Neural cell (in vitro differentiated cells): ENCODE measurements around the gene CAPN5. TPM values are rescaled to one million over a fixed set of nuclear protein-coding genes. Genes with fewer than 3 reads are reported as not detected.

Source experiments
- H2AFZ ChIP-seq: fragments of 200-600, 300-800 bp; sonication (generic), shearing (Covaris generic); 2 replicates; pipeline ENCODE4 v1.6.0; 2014; ENCODE audit warnings: low read depth, mild to moderate bottlenecking, antibody characterized with exemption, low read length, moderate library complexity
- H3F3A ChIP-seq: fragments of 200-600 bp; shearing (Covaris generic); 2 replicates; pipeline ENCODE4 v1.6.1; 2016; ENCODE audit warnings: mild to moderate bottlenecking, moderate library complexity, mixed read lengths, antibody characterized with exemption, low read length; ENCODE audit not compliant: insufficient read depth, poor library complexity, severe bottlenecking
- H3K27ac ChIP-seq: fragments of 200-600, 300-800 bp; sonication (generic), shearing (Covaris generic); 2 replicates; pipeline ENCODE4 v1.5.1; 2014; ENCODE audit warnings: mild to moderate bottlenecking, low read length, moderate library complexity
- H3K27me3 ChIP-seq: fragments of 300-800, 200-600 bp; sonication (generic), shearing (Covaris generic); 2 replicates; pipeline ENCODE4 v1.6.0; 2014; ENCODE audit warnings: mild to moderate bottlenecking, low read depth, low read length, moderate library complexity; ENCODE audit not compliant: insufficient read depth
- H3K36me3 ChIP-seq: fragments of 300-800, 200-600 bp; sonication (generic), shearing (Covaris generic); 2 replicates; pipeline ENCODE4 v1.5.1; 2014; ENCODE audit warnings: mild to moderate bottlenecking, antibody characterized with exemption, low read length, moderate library complexity; ENCODE audit not compliant: insufficient read depth
- H3K4me2 ChIP-seq: fragments of 300-800, 200-600 bp; sonication (generic), shearing (Covaris generic); 2 replicates; pipeline ENCODE4 v1.6.0; 2014; ENCODE audit warnings: mild to moderate bottlenecking, low read length
- H3K4me3 ChIP-seq: fragments of 300-800, 200-600 bp; sonication (generic), shearing (Covaris generic); 2 replicates; pipeline ENCODE4 v1.5.1; 2014; ENCODE audit warnings: mild to moderate bottlenecking, low read length, moderate library complexity
- H3K79me2 ChIP-seq: fragments of 200-600 bp; shearing (Covaris generic); replicated peaks from 2 replicates; pipeline ENCODE4 v1.6.0; 2014; ENCODE audit warnings: mild to moderate bottlenecking, low read length, moderate library complexity; ENCODE audit not compliant: insufficient read depth
- H3K9ac ChIP-seq: fragments of 300-800, 200-600 bp; sonication (generic), shearing (Covaris generic); 2 replicates; pipeline ENCODE4 v1.6.1; 2016; ENCODE audit warnings: mild to moderate bottlenecking, low read length, mixed read lengths
- H3K9me2 ChIP-seq: fragments of 200-600 bp; shearing (Covaris generic); 2 replicates; pipeline ENCODE4 v1.6.1; 2016; ENCODE audit warnings: mild to moderate bottlenecking, low read length, mixed read lengths; ENCODE audit not compliant: insufficient read depth
- H3K9me3 ChIP-seq: fragments of 200-600, 300-800 bp; sonication (generic), shearing (Covaris generic); 2 replicates; pipeline ENCODE4 v1.6.1; 2016; ENCODE audit warnings: mild to moderate bottlenecking, mixed run types, low read length, moderate library complexity, mixed read lengths
- H4K20me1 ChIP-seq: fragments of 200-600 bp; shearing (Covaris generic); 2 replicates; pipeline ENCODE4 v1.6.1; 2016; ENCODE audit warnings: mild to moderate bottlenecking, mixed run types; ENCODE audit not compliant: insufficient read depth
- CTCF ChIP-seq: fragments of 450-650 bp; IDR thresholded peaks from 2 replicates; pipeline ENCODE4 v1.5.1; 2014; ENCODE audit warnings: antibody characterized with exemption, mild to moderate bottlenecking, moderate library complexity; ENCODE audit not compliant: poor library complexity, severe bottlenecking
- EP300 ChIP-seq: fragments of 450-650 bp; conservative IDR thresholded peaks from 2 replicates; pipeline ENCODE4 v1.6.1; 2014; ENCODE audit warnings: antibody characterized with exemption, mild to moderate bottlenecking, moderate library complexity; ENCODE audit not compliant: poor library complexity, severe bottlenecking
- EZH2 ChIP-seq: fragments of 200-600, 300-800 bp; shearing (Covaris generic), sonication (generic); IDR thresholded peaks from 2 replicates; pipeline ENCODE4 v1.6.1; 2014; ENCODE audit warnings: antibody characterized with exemption, low read length, borderline replicate concordance, mild to moderate bottlenecking; ENCODE audit not compliant: insufficient read depth, poor library complexity, severe bottlenecking
- MXI1 ChIP-seq: fragments of 450-650 bp; conservative IDR thresholded peaks from 2 replicates; pipeline ENCODE4 v1.6.1; 2014; ENCODE audit warnings: antibody characterized with exemption, mild to moderate bottlenecking; ENCODE audit not compliant: poor library complexity, severe bottlenecking
- POLR2AphosphoS5 ChIP-seq: IDR thresholded peaks from 2 replicates; pipeline ENCODE4 v1.6.1; 2012
- RAD21 ChIP-seq: fragments of 450-650 bp; conservative IDR thresholded peaks from 2 replicates; pipeline ENCODE4 v1.6.1; 2014; ENCODE audit warnings: antibody characterized with exemption, mild to moderate bottlenecking, moderate library complexity
- SMC3 ChIP-seq: fragments of 450-650 bp; conservative IDR thresholded peaks from 2 replicates; pipeline ENCODE4 v1.6.1; 2014; ENCODE audit warnings: antibody characterized with exemption, mild to moderate bottlenecking, moderate library complexity; ENCODE audit not compliant: poor library complexity
- TAF1 ChIP-seq: IDR thresholded peaks from 2 replicates; pipeline ENCODE4 v1.6.1; 2012; ENCODE audit warnings: low read depth
- polyA plus RNA-seq: library from polyadenylated mRNA; depleted of rRNA; stranded (reverse); fragments of >200 nt; gene quantifications from 2 replicates; pipeline ENCODE4 v1.2.3, GENCODE V29; 2014
- TF ChIP-seq, protein P1 (sequence below): IDR thresholded peaks from 2 replicates; pipeline ENCODE4 v1.6.1; 2012; ENCODE audit warnings: borderline replicate concordance

The CAPN5 gene
- polyA plus RNA-seq, 1 donor from 2014 or later, result 20.5 TPM

DNA sequence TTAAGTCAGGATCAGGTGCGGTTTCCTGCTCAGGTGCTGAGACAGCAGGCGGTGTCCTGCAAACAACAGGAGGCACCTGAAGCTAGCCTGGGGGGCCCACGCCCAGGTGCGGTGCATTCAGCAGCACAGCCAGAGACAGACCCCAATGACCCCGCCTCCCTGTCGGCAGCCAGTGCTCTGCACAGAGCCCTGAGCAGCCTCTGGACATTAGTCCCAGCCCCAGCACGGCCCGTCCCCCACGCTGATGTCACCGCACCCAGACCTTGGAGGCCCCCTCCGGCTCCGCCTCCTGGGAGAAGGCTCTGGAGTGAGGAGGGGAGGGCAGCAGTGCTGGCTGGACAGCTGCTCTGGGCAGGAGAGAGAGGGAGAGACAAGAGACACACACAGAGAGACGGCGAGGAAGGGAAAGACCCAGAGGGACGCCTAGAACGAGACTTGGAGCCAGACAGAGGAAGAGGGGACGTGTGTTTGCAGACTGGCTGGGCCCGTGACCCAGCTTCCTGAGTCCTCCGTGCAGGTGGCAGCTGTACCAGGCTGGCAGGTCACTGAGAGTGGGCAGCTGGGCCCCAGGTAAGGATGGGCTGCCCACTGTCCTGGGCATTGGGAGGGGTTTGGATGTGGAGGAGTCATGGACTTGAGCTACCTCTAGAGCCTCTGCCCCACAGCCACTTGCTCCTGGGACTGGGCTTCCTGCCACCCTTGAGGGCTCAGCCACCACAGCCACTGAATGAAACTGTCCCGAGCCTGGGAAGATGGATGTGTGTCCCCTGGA, 61.3 kb downstream of the CAPN5 start, which contains the start of gene MYO7A:
Gene MYO7A, plus strand, starts transcription at position 327 of the 772 bp plus-strand sequence. CDS start 2,389 bp downstream, outside the sequence.
- no peaks in the 10 kb centered on the region for H3K27me3 ChIP-seq
- peak within 1 kb of the TSS; percentile 25 for H2AFZ ChIP-seq
- no peaks in the 10 kb centered on the region for H3F3A ChIP-seq
- H3K9ac ChIP-seq, result peak within 1 kb of the TSS; percentile 46
- H3K9me2 ChIP-seq, result no peaks in the 10 kb centered on the region
- H3K36me3 ChIP-seq, result no peaks in the 10 kb centered on the region
- H3K27ac ChIP-seq, result no peak within 1 kb of the TSS
- peak within 1 kb of the TSS; percentile 60 for H3K4me3 ChIP-seq
- H3K4me2 ChIP-seq, result no peak within 1 kb of the TSS
- H4K20me1 ChIP-seq, result no peaks in the 10 kb centered on the region
- no peaks in the 10 kb centered on the region for H3K79me2 ChIP-seq
- no peak for TF ChIP-seq RAD21
- TF ChIP-seq MXI1, result no peak
- TF ChIP-seq EZH2, result no peak
- no peak for TF ChIP-seq SMC3
- TF ChIP-seq EP300, result no peak
- no peak for TF ChIP-seq POLR2AphosphoS5
- TF ChIP-seq CTCF, result no peak
- TF ChIP-seq TAF1, result no peak
- TF ChIP-seq, protein P1, sequence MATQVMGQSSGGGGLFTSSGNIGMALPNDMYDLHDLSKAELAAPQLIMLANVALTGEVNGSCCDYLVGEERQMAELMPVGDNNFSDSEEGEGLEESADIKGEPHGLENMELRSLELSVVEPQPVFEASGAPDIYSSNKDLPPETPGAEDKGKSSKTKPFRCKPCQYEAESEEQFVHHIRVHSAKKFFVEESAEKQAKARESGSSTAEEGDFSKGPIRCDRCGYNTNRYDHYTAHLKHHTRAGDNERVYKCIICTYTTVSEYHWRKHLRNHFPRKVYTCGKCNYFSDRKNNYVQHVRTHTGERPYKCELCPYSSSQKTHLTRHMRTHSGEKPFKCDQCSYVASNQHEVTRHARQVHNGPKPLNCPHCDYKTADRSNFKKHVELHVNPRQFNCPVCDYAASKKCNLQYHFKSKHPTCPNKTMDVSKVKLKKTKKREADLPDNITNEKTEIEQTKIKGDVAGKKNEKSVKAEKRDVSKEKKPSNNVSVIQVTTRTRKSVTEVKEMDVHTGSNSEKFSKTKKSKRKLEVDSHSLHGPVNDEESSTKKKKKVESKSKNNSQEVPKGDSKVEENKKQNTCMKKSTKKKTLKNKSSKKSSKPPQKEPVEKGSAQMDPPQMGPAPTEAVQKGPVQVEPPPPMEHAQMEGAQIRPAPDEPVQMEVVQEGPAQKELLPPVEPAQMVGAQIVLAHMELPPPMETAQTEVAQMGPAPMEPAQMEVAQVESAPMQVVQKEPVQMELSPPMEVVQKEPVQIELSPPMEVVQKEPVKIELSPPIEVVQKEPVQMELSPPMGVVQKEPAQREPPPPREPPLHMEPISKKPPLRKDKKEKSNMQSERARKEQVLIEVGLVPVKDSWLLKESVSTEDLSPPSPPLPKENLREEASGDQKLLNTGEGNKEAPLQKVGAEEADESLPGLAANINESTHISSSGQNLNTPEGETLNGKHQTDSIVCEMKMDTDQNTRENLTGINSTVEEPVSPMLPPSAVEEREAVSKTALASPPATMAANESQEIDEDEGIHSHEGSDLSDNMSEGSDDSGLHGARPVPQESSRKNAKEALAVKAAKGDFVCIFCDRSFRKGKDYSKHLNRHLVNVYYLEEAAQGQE, result no peak
- H3K9me3 ChIP-seq, result no peaks in the 10 kb centered on the region

GRCh38 chr11:77129069-77129841, 62.5 kb downstream of the CAPN5 start:
- no peak overlapping the region for H3K4me3 ChIP-seq
- TF ChIP-seq EP300 (no peak), EZH2 (no peak), CTCF (no peak), SMC3 (no peak), RAD21 (no peak), TAF1 (no peak), POLR2AphosphoS5 (no peak), MXI1 (no peak)
- TF ChIP-seq, protein P1, result no peak
- no peaks in the 10 kb centered on the region for H3K9me3 ChIP-seq

More at GRCh38 chr11:77129069-77129841, 62.5 kb downstream of the CAPN5 start:
- H4K20me1 ChIP-seq, result no peaks in the 10 kb centered on the region
- H3K27me3 ChIP-seq, result no peaks in the 10 kb centered on the region
- H3K4me2 ChIP-seq, result no peak overlapping the region
- no peak overlapping the region for H2AFZ ChIP-seq
- H3F3A ChIP-seq, result no peaks in the 10 kb centered on the region
- no peaks in the 10 kb centered on the region for H3K36me3 ChIP-seq
- H3K9me2 ChIP-seq, result no peaks in the 10 kb centered on the region
- H3K27ac ChIP-seq, result no peak overlapping the region
- H3K9ac ChIP-seq, result no peak overlapping the region
- H3K79me2 ChIP-seq, result no peaks in the 10 kb centered on the region
